Measurements from ENCODE around the gene DCUN1D1. TPM values are rescaled to one million over a fixed set of nuclear protein-coding genes. Genes with fewer than 3 reads are reported as not detected.
"Not testable (repeated sequence)": the region's sequence is repeated elsewhere in the genome, so short reads cannot be mapped to it uniquely, and the experiment has no call there.

DCUN1D1 gene
- total RNA-seq, 1 experiment from 2014 or later, result 99.3 TPM

- CTCF ChIA-PET, result no interaction called here
- Mint-ChIP-seq H3K4me1 (ENCODE audit: low read depth, unreplicated experiment) (no peaks in the 10 kb centered on the region), H3K4me3 (ENCODE audit: low read depth, unreplicated experiment) (no peak overlapping the region), H3K9me3 (ENCODE audit: low read depth, unreplicated experiment) (no peaks in the 10 kb centered on the region), H3K27me3 (ENCODE audit: unreplicated experiment) (no peaks in the 10 kb centered on the region), H3K27ac (ENCODE audit: unreplicated experiment) (no peak overlapping the region), H3K36me3 (ENCODE audit: insufficient read depth, unreplicated experiment) (no peaks in the 10 kb centered on the region)
- BruUV-seq (replicated peaks), result no TSS peak
- intact Hi-C loops (cut with micrococcal nuclease; ENCODE audit: unreplicated experiment), result no loop called here
- no peak for DNase-seq
- no peak for TF ChIP-seq CTCF (IDR thresholded peaks at IDR 0.05; ENCODE audit: unreplicated experiment)
Measured at GRCh38 chr3:183008800-183009199, 28.5 kb upstream of the DCUN1D1 start.

- no peaks in the 10 kb centered on the region for H3K36me3 Mint-ChIP-seq (ENCODE audit: insufficient read depth, unreplicated experiment)
Measured at GRCh38 chr3:183008303-183008702, 28.0 kb upstream of the DCUN1D1 start.

GRCh38 chr3:183006396-183007002 is 26.2 kb upstream of the DCUN1D1 start:
- Mint-ChIP-seq H3K36me3 (ENCODE audit: insufficient read depth, unreplicated experiment) (no peaks in the 10 kb centered on the region), H3K27ac (ENCODE audit: unreplicated experiment) (no peak overlapping the region), H3K27me3 (ENCODE audit: unreplicated experiment) (no peaks in the 10 kb centered on the region), H3K4me1 (ENCODE audit: low read depth, unreplicated experiment) (no peaks in the 10 kb centered on the region), H3K9me3 (ENCODE audit: low read depth, unreplicated experiment) (no peaks in the 10 kb centered on the region), H3K4me3 (ENCODE audit: low read depth, unreplicated experiment) (no peak overlapping the region)
- DNase-seq, result no peak
- TF ChIP-seq CTCF (IDR thresholded peaks at IDR 0.05; ENCODE audit: unreplicated experiment), result no peak
- CTCF ChIA-PET, result no interaction called here
- no TSS peak for BruUV-seq (replicated peaks)
- intact Hi-C loops (cut with micrococcal nuclease; ENCODE audit: unreplicated experiment), result no loop called here

More at GRCh38 chr3:183008303-183008702, 28.0 kb upstream of the DCUN1D1 start:
- DNase-seq, result no peak
- CTCF ChIA-PET, result no interaction called here
- intact Hi-C loops (cut with micrococcal nuclease; ENCODE audit: unreplicated experiment), result no loop called here
- Mint-ChIP-seq H3K4me1 (ENCODE audit: low read depth, unreplicated experiment) (no peaks in the 10 kb centered on the region), H3K27me3 (ENCODE audit: unreplicated experiment) (no peaks in the 10 kb centered on the region), H3K9me3 (ENCODE audit: low read depth, unreplicated experiment) (no peaks in the 10 kb centered on the region), H3K4me3 (ENCODE audit: low read depth, unreplicated experiment) (no peak overlapping the region), H3K27ac (ENCODE audit: unreplicated experiment) (no peak overlapping the region)
- no TSS peak for BruUV-seq (replicated peaks)
- no peak for TF ChIP-seq CTCF (IDR thresholded peaks at IDR 0.05; ENCODE audit: unreplicated experiment)

DNA sequence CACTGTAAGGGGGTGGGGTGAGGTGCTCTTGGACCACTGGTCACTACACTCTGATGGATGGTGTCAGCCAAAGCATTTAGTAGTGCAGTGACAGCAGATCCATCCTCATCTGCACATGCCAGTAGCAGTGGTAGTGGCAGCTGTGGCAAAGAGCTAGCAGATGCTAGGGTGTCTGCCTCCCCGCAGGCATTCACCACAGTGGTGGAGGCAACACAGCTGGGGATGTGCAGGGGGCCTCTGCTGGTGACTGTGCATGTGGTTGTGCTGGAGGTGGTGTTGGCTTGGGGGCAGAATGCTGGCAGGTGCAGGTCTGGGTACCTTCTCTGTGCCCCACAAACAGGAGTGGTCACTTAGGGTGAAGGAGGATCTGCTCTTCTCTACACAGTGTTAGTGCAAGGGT is 19.4 kb upstream of the DCUN1D1 start:
- Mint-ChIP-seq H3K4me1 (ENCODE audit: low read depth, unreplicated experiment) (no peaks in the 10 kb centered on the region), H3K9me3 (ENCODE audit: low read depth, unreplicated experiment) (peaks cover 6% of the 10 kb centered on the region), H3K4me3 (ENCODE audit: low read depth, unreplicated experiment) (no peak overlapping the region), H3K27ac (ENCODE audit: unreplicated experiment) (no peak overlapping the region), H3K27me3 (ENCODE audit: unreplicated experiment) (no peaks in the 10 kb centered on the region), H3K36me3 (ENCODE audit: insufficient read depth, unreplicated experiment) (no peaks in the 10 kb centered on the region)
- intact Hi-C loops (cut with micrococcal nuclease; ENCODE audit: unreplicated experiment), result no loop called here
- TF ChIP-seq CTCF (IDR thresholded peaks at IDR 0.05; ENCODE audit: unreplicated experiment), result no peak
- CTCF ChIA-PET, result no interaction called here
- DNase-seq, result no peak
- no TSS peak for BruUV-seq (replicated peaks)

- CTCF ChIA-PET; intact Hi-C loops (cut with micrococcal nuclease; ENCODE audit: unreplicated experiment); DNase-seq; H3K27me3 Mint-ChIP-seq (ENCODE audit: unreplicated experiment); BruUV-seq (replicated peaks); H3K27ac Mint-ChIP-seq (ENCODE audit: unreplicated experiment); H3K4me1 Mint-ChIP-seq (ENCODE audit: low read depth, unreplicated experiment); H3K36me3 Mint-ChIP-seq (ENCODE audit: insufficient read depth, unreplicated experiment); H3K4me3 Mint-ChIP-seq (ENCODE audit: low read depth, unreplicated experiment): not testable (repeated sequence)
- H3K9me3 Mint-ChIP-seq (ENCODE audit: low read depth, unreplicated experiment), result peaks cover 14% of the 10 kb centered on the region
Measured at GRCh38 chr3:182993486-182994201, 13.3 kb upstream of the DCUN1D1 start.
